GM23338 (cell line): ENCODE results near the gene CENPO. TPM values are rescaled to one million over a fixed set of nuclear protein-coding genes. Genes with fewer than 3 reads are reported as not detected.

Experiments
- ATAC-seq: fragments of 200-7000 bp; cut with Tn5 transposase; 3 replicates; pipeline ENCODE4 v1.9.1; 2020
- DNase-seq: peaks from one replicate; pipeline ENCODE4 v3.0.0-alpha.2; 2015; ENCODE audit warnings: low spot score
- H2AFZ ChIP-seq: fragments of 200-600 bp; sonication (generic); 2 replicates; pipeline ENCODE4 v1.8.0; 2016; ENCODE audit warnings: antibody characterized with exemption, mild to moderate bottlenecking, moderate library complexity
- H3F3A ChIP-seq: fragments of 200-600 bp; sonication (generic); replicated peaks from 2 replicates; pipeline ENCODE4 v1.8.0; 2017; ENCODE audit warnings: antibody characterized with exemption, mixed run types, low read depth
- H3K27ac ChIP-seq: fragments of 200-600 bp; sonication (generic); 2 replicates; pipeline ENCODE4 v1.6.1; 2016; ENCODE audit warnings: low read depth
- H3K27me3 ChIP-seq: fragments of 200-600 bp; sonication (generic); 2 replicates; pipeline ENCODE4 v1.8.0; 2016; ENCODE audit warnings: mild to moderate bottlenecking, mixed run types, moderate library complexity; ENCODE audit not compliant: insufficient read depth
- H3K36me3 ChIP-seq: fragments of 200-600 bp; sonication (generic); 2 replicates; pipeline ENCODE4 v1.8.0; 2016; ENCODE audit warnings: mild to moderate bottlenecking; ENCODE audit not compliant: insufficient read depth
- H3K4me1 ChIP-seq: fragments of 200-600 bp; sonication (generic); 2 replicates; pipeline ENCODE4 v1.8.0; 2016; ENCODE audit warnings: mild to moderate bottlenecking, moderate library complexity; ENCODE audit not compliant: insufficient read depth
- H3K4me2 ChIP-seq: fragments of 200-600 bp; sonication (generic); 2 replicates; pipeline ENCODE4 v1.7.1; 2017; ENCODE audit warnings: mixed run types
- H3K4me3 ChIP-seq: fragments of 200-600 bp; sonication (generic); 2 replicates; pipeline ENCODE4 v1.6.1; 2016; ENCODE audit warnings: mixed run types
- H3K79me2 ChIP-seq: fragments of 200-600 bp; sonication (generic); replicated peaks from 2 replicates; pipeline ENCODE4 v1.8.0; 2017; ENCODE audit warnings: mild to moderate bottlenecking; ENCODE audit not compliant: insufficient read depth
- H3K9me2 ChIP-seq: fragments of 200-600 bp; sonication (generic); 2 replicates; pipeline ENCODE4 v1.8.0; 2017; ENCODE audit not compliant: insufficient read depth
- H4K20me1 ChIP-seq: fragments of 200-600 bp; sonication (generic); replicated peaks from 2 replicates; pipeline ENCODE4 v1.8.0; 2017; ENCODE audit warnings: mild to moderate bottlenecking; ENCODE audit not compliant: insufficient read depth
- H3K27ac Mint-ChIP-seq: 2 replicates; pipeline ENCODE4 v1.8.0; 2020; ENCODE audit warnings: inconsistent platforms, mild to moderate bottlenecking, moderate library complexity, mixed read lengths
- H3K27me3 Mint-ChIP-seq: 3 replicates; pipeline ENCODE4 v1.8.0; 2022; ENCODE audit warnings: low read depth, mild to moderate bottlenecking, moderate library complexity, mixed read lengths, inconsistent platforms; ENCODE audit not compliant: insufficient read depth, poor library complexity
- H3K36me3 Mint-ChIP-seq: 3 replicates; pipeline ENCODE4 v1.8.0; 2021; ENCODE audit warnings: low read depth, mild to moderate bottlenecking, inconsistent platforms, moderate library complexity, mixed read lengths
- H3K4me1 Mint-ChIP-seq: 3 replicates; pipeline ENCODE4 v1.8.0; 2020; ENCODE audit warnings: mild to moderate bottlenecking, inconsistent platforms, mixed read lengths
- H3K4me3 Mint-ChIP-seq: 3 replicates; pipeline ENCODE4 v1.8.0; 2021; ENCODE audit warnings: moderate library complexity, mild to moderate bottlenecking, inconsistent platforms, mixed read lengths
- H3K9me3 Mint-ChIP-seq: 3 replicates; pipeline ENCODE4 v1.8.0; 2020; ENCODE audit warnings: moderate library complexity, mild to moderate bottlenecking, inconsistent platforms, mixed read lengths
- CREB1 ChIP-seq: fragments of 250-450 bp; sonication (Bioruptor Pico); IDR thresholded peaks from 2 replicates; pipeline ENCODE4 v1.5.0; 2020; ENCODE audit warnings: low read depth, mild to moderate bottlenecking, moderate library complexity
- CTCF ChIP-seq, 2 experiments: fragments of 200-600 bp in 1 of 2; sonication (generic) in 1 of 2; conservative IDR thresholded peaks; 2 replicates each; pipeline versions ENCODE4 v1.5.1 to v1.6.1; 2016 to 2017; ENCODE audit warnings: antibody characterized with exemption in 2 of 2, low read depth in 2 of 2, mild to moderate bottlenecking in 2 of 2, moderate library complexity in 1 of 2
- EZH2 ChIP-seq: fragments of 200-600 bp; sonication (generic); IDR thresholded peaks from one replicate; pipeline ENCODE4 v1.8.0; 2017; ENCODE audit warnings: antibody characterized with exemption, mild to moderate bottlenecking, low read depth; ENCODE audit not compliant: unreplicated experiment
- EZH2phosphoT487 ChIP-seq: fragments of 200-600 bp; sonication (generic); IDR thresholded peaks from one replicate; pipeline ENCODE4 v1.8.1; 2018; ENCODE audit warnings: antibody characterized with exemption; ENCODE audit not compliant: unreplicated experiment
- NANOG ChIP-seq: IDR thresholded peaks from 2 replicates; pipeline ENCODE4 v1.6.1; 2016; ENCODE audit warnings: antibody characterized with exemption, borderline replicate concordance
- POLR2AphosphoS5 ChIP-seq: IDR thresholded peaks from 2 replicates; pipeline ENCODE4 v1.6.1; 2016; ENCODE audit warnings: antibody characterized with exemption, low read depth
- REST ChIP-seq: IDR thresholded peaks from one replicate; pipeline ENCODE4 v1.6.1; 2018; ENCODE audit warnings: antibody characterized with exemption; ENCODE audit not compliant: unreplicated experiment
- STAT1 ChIP-seq: IDR thresholded peaks from one replicate; pipeline ENCODE4 v1.6.1; 2016; ENCODE audit warnings: antibody characterized with exemption; ENCODE audit not compliant: unreplicated experiment
- ZNF331 ChIP-seq: fragments of 250-450 bp; sonication (Bioruptor Pico); IDR thresholded peaks from 2 replicates; pipeline ENCODE4 v1.5.0; 2020; ENCODE audit warnings: low read depth, mild to moderate bottlenecking, moderate library complexity
- ZNF462 ChIP-seq: fragments of 250-450 bp; sonication (Bioruptor Pico); IDR thresholded peaks from 2 replicates; pipeline ENCODE4 v1.5.0; 2020; ENCODE audit warnings: mild to moderate bottlenecking, moderate library complexity
- polyA plus RNA-seq: library from polyadenylated mRNA; unstranded; fragments of >200 nt; fragmentation: Nextera tagmentation; extraction: Ambion mirVana; gene quantifications from 2 replicates; pipeline ENCODE4 v1.2.1, GENCODE V29; 2016
- total RNA-seq: library from RNA; depleted of rRNA; stranded (reverse); fragments of >200 nt; shearing (Covaris generic); gene quantifications from 2 replicates; pipeline ENCODE4 v1.2.3, GENCODE V29; 2014

The CENPO gene
- total and polyA plus RNA-seq, 2 experiments from 2014 or later: 27.0 to 44.7 TPM

GRCh38 chr2:24779116-24779515, 14.1 kb upstream of the CENPO start (continued):
- TF ChIP-seq REST (no peak), CTCF (conservative IDR thresholded peaks at IDR 0.05; ENCODE audit: low read depth in 2 of 2) (no peak), CREB1 (CRISPR knock-in tag) (no peak), ZNF331 (no peak), STAT1 (no peak)

- Histone ChIP-seq H2AFZ (peak overlapping the region; percentile 28; the same call in 1 of the 2 replicates), H3K4me2 (no peak overlapping the region), H3K27ac (no peak overlapping the region), H3K4me1 (peaks cover 8% of the 10 kb centered on the region), H3F3A (no peaks in the 10 kb centered on the region), H3K27me3 (no peaks in the 10 kb centered on the region), H3K9me2 (no peaks in the 10 kb centered on the region), H3K79me2 (no peaks in the 10 kb centered on the region), H3K4me3 (no peak overlapping the region), H4K20me1 (no peaks in the 10 kb centered on the region), H3K36me3 (no peaks in the 10 kb centered on the region)
- Mint-ChIP-seq H3K4me3 (no peak overlapping the region), H3K9me3 (no peaks in the 10 kb centered on the region), H3K27me3 (peaks cover 6% of the 10 kb centered on the region), H3K36me3 (peaks cover under 1% of the 10 kb centered on the region; the same call in 1 of the 3 replicates), H3K4me1 (peaks cover 6% of the 10 kb centered on the region), H3K27ac (no peak overlapping the region)
- DNase-seq (no peak), ATAC-seq (no peak)
- no peak for TF ChIP-seq POLR2AphosphoS5
- no peak for TF ChIP-seq CREB1 (CRISPR knock-in tag)
- TF ChIP-seq EZH2phosphoT487: no peak
- TF ChIP-seq EZH2: no peak
- TF ChIP-seq REST: no peak
- TF ChIP-seq NANOG: no peak
- TF ChIP-seq ZNF462 (CRISPR knock-in tag): no peak
Measured at GRCh38 chr2:24783641-24784040, 9.6 kb upstream of the CENPO start.
